SK-N-SH (cell line): ENCODE data around the gene GASK1A. TPM values are rescaled to one million over a fixed set of nuclear protein-coding genes. Genes with fewer than 3 reads are reported as not detected.

Experiments
- CTCF ChIA-PET: fragments of 300-600, 350-600 bp; formaldehyde crosslinking; extraction: SDS; loops from one replicate; lab custom pipeline; 2021; lab: Yijun Ruan, JAX
- POLR2A ChIA-PET: fragments of 350-600 bp; sonication (Branson Sonifier 250); formaldehyde crosslinking; extraction: SDS; loops from one replicate; lab custom pipeline; 2020; ENCODE audit warnings: antibody characterized with exemption, inconsistent platforms; lab: Yijun Ruan, JAX
- DNase-seq: peaks from one replicate; pipeline ENCODE4 v3.0.0; 2012
- H2AFZ ChIP-seq: fragments of 200-600 bp; sonication (generic); 2 replicates; pipeline ENCODE4 v1.8.1; 2016; ENCODE audit warnings: antibody characterized with exemption, mild to moderate bottlenecking, low read depth
- H3F3A ChIP-seq: fragments of 200-600 bp; sonication (generic); replicated peaks from 2 replicates; pipeline ENCODE3; 2016; ENCODE audit warnings: antibody characterized with exemption, mild to moderate bottlenecking; ENCODE audit not compliant: insufficient read depth
- H3K27ac ChIP-seq, 2 experiments: fragments of 200-500 bp in 1 of 2; fragments of 200-600 bp in 1 of 2; sonication (Bioruptor generic) in 1 of 2; sonication (generic), shearing (Covaris generic) in 1 of 2; 2 replicates each; pipeline versions ENCODE4 v1.5.1 to v1.6.1; 2014 to 2016; ENCODE audit warnings: low read depth in 2 of 2, inconsistent platforms in 1 of 2, low read length in 1 of 2, mild to moderate bottlenecking in 1 of 2, mixed read lengths in 1 of 2
- H3K27me3 ChIP-seq: fragments of 200-600 bp; sonication (generic), shearing (Covaris generic); 2 replicates; pipeline ENCODE4 v1.6.1; 2016; ENCODE audit warnings: mixed run types; ENCODE audit not compliant: insufficient read depth
- H3K36me3 ChIP-seq, 2 experiments: fragments of 200-500 bp in 1 of 2; fragments of 200-600 bp in 1 of 2; sonication (Bioruptor generic) in 1 of 2; sonication (generic) in 1 of 2; replicated peaks in 1 of 2; 2 replicates each; pipeline versions ENCODE3 to v1.5.1; 2014 to 2016; ENCODE audit warnings: low read length in 1 of 2, mild to moderate bottlenecking in 1 of 2; ENCODE audit not compliant: insufficient read depth in 2 of 2, control insufficient read depth in 1 of 2
- H3K4me1 ChIP-seq, 2 experiments: fragments of 200-500 bp in 1 of 2; fragments of 200-600 bp in 1 of 2; sonication (Bioruptor generic) in 1 of 2; sonication (generic), shearing (Covaris generic) in 1 of 2; 2 replicates each; pipeline versions ENCODE4 v1.5.1 to v1.6.1; 2014 to 2016; ENCODE audit warnings: low read depth in 1 of 2, low read length in 1 of 2, mixed run types in 1 of 2; ENCODE audit not compliant: insufficient read depth in 2 of 2, control insufficient read depth in 1 of 2
- H3K4me2 ChIP-seq: fragments of 200-600 bp; sonication (generic), shearing (Covaris generic); 2 replicates; pipeline ENCODE4 v1.6.1; 2017; ENCODE audit warnings: mixed run types
- H3K4me3 ChIP-seq, 2 experiments: fragments of 200-500 bp in 1 of 2; fragments of 200-600 bp in 1 of 2; sonication (Bioruptor generic) in 1 of 2; sonication (generic), shearing (Covaris generic) in 1 of 2; 2 replicates each; pipeline versions ENCODE4 v1.5.1 to v1.8.1; 2014 to 2016; ENCODE audit warnings: low read depth in 2 of 2, inconsistent platforms in 1 of 2, low read length in 1 of 2, mild to moderate bottlenecking in 1 of 2, mixed read lengths in 1 of 2, moderate library complexity in 1 of 2
- H3K79me2 ChIP-seq: fragments of 200-600 bp; sonication (generic); 2 replicates; pipeline ENCODE4 v1.8.1; 2017; ENCODE audit warnings: mild to moderate bottlenecking; ENCODE audit not compliant: insufficient read depth
- H3K9ac ChIP-seq: fragments of 200-600 bp; sonication (generic); 2 replicates; pipeline ENCODE4 v1.6.1; 2017; ENCODE audit warnings: mixed run types
- H3K9me2 ChIP-seq: fragments of 200-600 bp; sonication (generic); 2 replicates; pipeline ENCODE4 v1.6.1; 2017; ENCODE audit warnings: mixed run types
- H3K9me3 ChIP-seq: fragments of 200-600 bp; sonication (generic); 2 replicates; pipeline ENCODE4 v1.6.1; 2017; ENCODE audit warnings: mixed run types, mild to moderate bottlenecking, moderate library complexity
- H4K20me1 ChIP-seq: fragments of 200-600 bp; sonication (generic); 2 replicates; pipeline ENCODE4 v1.6.1; 2017; ENCODE audit warnings: mild to moderate bottlenecking, mixed run types; ENCODE audit not compliant: insufficient read depth
- EP300 ChIP-seq, 2 experiments: IDR thresholded peaks; 2 replicates each; pipeline versions ENCODE4 v1.4.0 to v1.6.1; 2012; ENCODE audit warnings: borderline replicate concordance in 1 of 2, low read depth in 1 of 2, low read length in 1 of 2
- FOSL2 ChIP-seq: IDR thresholded peaks from 2 replicates; pipeline ENCODE4 v1.4.0; 2012; ENCODE audit warnings: low read depth, mild to moderate bottlenecking, moderate library complexity, borderline replicate concordance
- FOXM1 ChIP-seq: IDR thresholded peaks from 2 replicates; pipeline ENCODE4 v1.4.0; 2012; ENCODE audit warnings: low read depth, mild to moderate bottlenecking
- GABPA ChIP-seq: IDR thresholded peaks from 2 replicates; pipeline ENCODE4 v1.4.0; 2012; ENCODE audit warnings: low read depth, mild to moderate bottlenecking
- GATA2 ChIP-seq: sonication (generic); formaldehyde crosslinking; IDR thresholded peaks from 2 replicates; pipeline ENCODE4 v1.5.0; 2020; ENCODE audit warnings: mild to moderate bottlenecking, missing genetic modification reagents
- JUND ChIP-seq: IDR thresholded peaks from 2 replicates; pipeline ENCODE4 v1.4.0; 2012
- MXI1 ChIP-seq: IDR thresholded peaks from 2 replicates; pipeline ENCODE4 v1.6.1; 2012; ENCODE audit warnings: mild to moderate bottlenecking, low read depth, low read length, improper control_type of control experiment
- NFIC ChIP-seq: IDR thresholded peaks from 2 replicates; pipeline ENCODE4 v1.4.0; 2012; ENCODE audit warnings: borderline replicate concordance
- RCOR1 ChIP-seq: fragments of 150-350 bp; IDR thresholded peaks from 2 replicates; pipeline ENCODE4 v1.6.1; 2017; ENCODE audit warnings: antibody characterized with exemption, low read length
- RFX5 ChIP-seq: IDR thresholded peaks from 2 replicates; pipeline ENCODE4 v1.6.1; 2012; ENCODE audit warnings: mild to moderate bottlenecking, improper control_type of control experiment, low read length
- RXRA ChIP-seq: IDR thresholded peaks from 2 replicates; pipeline ENCODE4 v1.4.0; 2012; ENCODE audit warnings: low read depth, mild to moderate bottlenecking, borderline replicate concordance
- SIN3A ChIP-seq: IDR thresholded peaks from 2 replicates; pipeline ENCODE4 v1.6.1; 2012; ENCODE audit warnings: low read depth, mild to moderate bottlenecking, low read length, moderate library complexity, borderline replicate concordance
- TCF12 ChIP-seq: IDR thresholded peaks from 2 replicates; pipeline ENCODE4 v1.4.0; 2012
- TEAD4 ChIP-seq: IDR thresholded peaks from 2 replicates; pipeline ENCODE4 v1.4.0; 2012; ENCODE audit warnings: mild to moderate bottlenecking, borderline replicate concordance; ENCODE audit not compliant: insufficient read depth
- WGBS: methylation state at CpG from one replicate; pipeline ENCODE4 v1.1.6; 2017; ENCODE audit warnings: low lambda C conversion rate; 5-methylcytosine and 5-hydroxymethylcytosine counted together
- polyA plus RNA-seq, 3 experiments: library from polyadenylated mRNA; depleted of rRNA; stranded (reverse); fragments of >200 nt; gene quantifications; 2 replicates each; pipeline ENCODE4 v1.2.3, GENCODE V29; 2012
- TF ChIP-seq, protein P1 (sequence below): fragments of 150-350 bp; IDR thresholded peaks from 2 replicates; pipeline ENCODE4 v1.6.1; 2016; ENCODE audit warnings: mild to moderate bottlenecking, low read depth, low read length

The GASK1A gene
- polyA plus RNA-seq, 1 of the 3 experiments (the other 2 are of a cell fraction), result not detected

DNA sequence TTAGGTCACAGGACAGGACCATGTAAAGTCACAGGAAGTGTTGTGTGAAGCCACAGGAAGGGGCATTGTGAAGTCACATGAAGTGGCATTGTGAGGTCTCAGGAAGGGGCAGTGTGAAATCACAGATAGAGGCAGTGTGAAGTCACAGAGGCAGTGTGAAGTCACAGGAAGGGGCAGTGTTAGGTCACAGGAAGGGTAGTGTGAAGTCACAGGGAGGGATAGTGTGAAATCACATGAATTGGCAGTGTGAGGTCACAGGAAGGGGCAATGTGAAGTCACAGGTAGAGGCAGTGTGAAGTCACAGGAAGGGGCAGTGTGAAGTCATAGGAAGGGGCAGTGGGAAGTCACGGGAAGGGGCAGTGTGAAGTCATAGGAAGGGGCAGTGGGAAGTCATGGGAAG, 37.9 kb downstream of the GASK1A start:
- Histone ChIP-seq H3K36me3 (no peaks in the 10 kb centered on the region), H2AFZ (no peak overlapping the region), H3K9me3 (no peaks in the 10 kb centered on the region), H3K9me2 (no peaks in the 10 kb centered on the region), H3K4me3 (no peak overlapping the region), H3K27me3 (no peaks in the 10 kb centered on the region), H3K79me2 (no peaks in the 10 kb centered on the region), H3K4me2 (no peak overlapping the region), H3F3A (no peaks in the 10 kb centered on the region), H3K27ac (no peak overlapping the region), H3K4me1 (peaks cover 0 to 5% of the 10 kb centered on the region in 2 experiments; a peak in 1 of 4 replicates), H3K9ac (no peak overlapping the region), H4K20me1 (no peaks in the 10 kb centered on the region)
- CTCF ChIA-PET, result no interaction called here
- no peak for DNase-seq
- POLR2A ChIA-PET, result no interaction called here
- TF ChIP-seq MXI1 (no peak), RFX5 (no peak), RXRA (no peak), GATA2 (no peak), FOXM1 (no peak), RCOR1 (no peak), EP300 (IDR thresholded peaks at IDR 0.05; ENCODE audit: borderline replicate concordance in 1 of 2, low read depth in 1 of 2, low read length in 1 of 2) (no peak), NFIC (no peak), GABPA (no peak), SIN3A (no peak), JUND (no peak)
- TF ChIP-seq, protein P1, sequence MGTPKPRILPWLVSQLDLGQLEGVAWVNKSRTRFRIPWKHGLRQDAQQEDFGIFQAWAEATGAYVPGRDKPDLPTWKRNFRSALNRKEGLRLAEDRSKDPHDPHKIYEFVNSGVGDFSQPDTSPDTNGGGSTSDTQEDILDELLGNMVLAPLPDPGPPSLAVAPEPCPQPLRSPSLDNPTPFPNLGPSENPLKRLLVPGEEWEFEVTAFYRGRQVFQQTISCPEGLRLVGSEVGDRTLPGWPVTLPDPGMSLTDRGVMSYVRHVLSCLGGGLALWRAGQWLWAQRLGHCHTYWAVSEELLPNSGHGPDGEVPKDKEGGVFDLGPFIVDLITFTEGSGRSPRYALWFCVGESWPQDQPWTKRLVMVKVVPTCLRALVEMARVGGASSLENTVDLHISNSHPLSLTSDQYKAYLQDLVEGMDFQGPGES, result no peak
- 29% methylated on average over 1 of the region's 1 CpG for WGBS

DNA sequence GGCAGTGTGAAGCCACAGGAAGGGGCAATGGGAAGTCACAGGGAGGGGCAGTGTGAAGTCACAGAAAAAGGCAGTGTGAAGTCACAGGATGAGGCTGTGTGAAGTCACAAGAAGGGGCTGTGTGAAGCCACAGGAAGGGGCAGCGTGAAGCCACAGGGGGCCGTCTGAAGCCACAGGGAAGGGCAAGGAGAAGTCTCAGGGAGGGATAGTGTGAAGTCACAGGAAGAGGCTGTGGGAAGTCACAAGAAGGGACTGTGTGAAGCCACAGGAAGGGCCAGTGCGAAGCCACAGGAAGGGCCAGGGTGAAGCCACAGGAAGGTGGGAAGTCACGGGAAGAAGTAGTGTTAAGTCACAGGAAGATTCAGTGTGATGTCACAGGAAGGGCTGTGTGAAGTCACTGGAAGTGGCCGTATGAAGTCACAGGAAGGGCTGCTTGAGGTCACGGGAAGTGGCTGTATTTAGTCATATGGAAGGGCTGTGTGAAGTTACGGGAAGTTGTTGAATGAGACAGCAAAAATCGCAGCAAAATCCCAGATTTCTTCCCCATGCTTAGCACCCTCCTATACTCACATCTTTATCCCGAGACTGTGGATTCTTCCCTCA, 38.6 kb downstream of the GASK1A start:
- no peak for DNase-seq
- ChIA-PET POLR2A (no interaction called here), CTCF (no interaction called here)
- Histone ChIP-seq H3K9me2 (no peaks in the 10 kb centered on the region), H3K4me3 (no peak overlapping the region), H3K4me1 (peaks cover 0 to 5% of the 10 kb centered on the region in 2 experiments; a peak in 1 of 4 replicates), H3K27me3 (no peaks in the 10 kb centered on the region), H3K79me2 (no peaks in the 10 kb centered on the region), H3K27ac (no peak overlapping the region), H3K9me3 (no peaks in the 10 kb centered on the region), H4K20me1 (no peaks in the 10 kb centered on the region), H3F3A (no peaks in the 10 kb centered on the region), H3K9ac (no peak overlapping the region), H3K4me2 (no peak overlapping the region), H2AFZ (no peak overlapping the region)
- 49% methylated on average over 9 of the region's 9 CpGs for WGBS
- TF ChIP-seq GABPA, result no peak
- no peak for TF ChIP-seq FOSL2
- no peak for TF ChIP-seq TEAD4
- TF ChIP-seq TCF12, result no peak
- TF ChIP-seq, all 33 proteins: peak for 0
- H3K36me3 ChIP-seq, result no peaks in the 10 kb centered on the region
